Kidney (tissue), 14 donors: Measurements from ENCODE around the gene IPO4. TPM values are rescaled to one million over a fixed set of nuclear protein-coding genes. Genes with fewer than 3 reads are reported as not detected.

ENCODE experiments used
- DNase-seq, 5 donors: peaks; one replicate each; pipeline ENCODE4 v3.0.0-alpha.2; 2013 to 2020
- FAIRE-seq: peaks from 2 replicates; lab custom pipeline; 2012; peaks lifted over from hg19 to GRCh38; lab: Jason Lieb, UNC
- H3K27ac ChIP-seq, 2 donors: one replicate each; pipeline ENCODE4 v1.7.0; 2013; ENCODE audit warnings: low read depth in 2 of 2, low read length in 2 of 2, inconsistent platforms in 1 of 2
- H3K27me3 ChIP-seq: one replicate; pipeline ENCODE4 v1.7.1; 2013; ENCODE audit warnings: low read length, inconsistent platforms; ENCODE audit not compliant: control insufficient read depth, insufficient read depth
- H3K36me3 ChIP-seq, 3 donors: one replicate each; pipeline versions ENCODE4 v1.7.0 to v1.7.1; 2013; ENCODE audit warnings: low read length in 3 of 3, control low read depth in 1 of 3, inconsistent platforms in 1 of 3; ENCODE audit not compliant: insufficient read depth in 3 of 3, control insufficient read depth in 2 of 3
- H3K4me1 ChIP-seq, 3 donors: one replicate each; pipeline versions ENCODE4 v1.7.0 to v1.7.1; 2013; ENCODE audit warnings: low read length in 3 of 3, inconsistent platforms in 1 of 3, low read depth in 1 of 3; ENCODE audit not compliant: control insufficient read depth in 2 of 3, insufficient read depth in 2 of 3
- H3K4me3 ChIP-seq, 3 donors: one replicate each; pipeline versions ENCODE4 v1.7.0 to v1.8.1; 2013; ENCODE audit warnings: low read length in 3 of 3, control low read depth in 1 of 3, inconsistent platforms in 1 of 3
- H3K9ac ChIP-seq, 3 donors: one replicate each; pipeline versions ENCODE4 v1.7.0 to v1.7.1; 2013; ENCODE audit warnings: low read length in 3 of 3, control low read depth in 1 of 3, inconsistent platforms in 1 of 3
- H3K9me3 ChIP-seq, 3 donors: one replicate each; pipeline versions ENCODE4 v1.7.0 to v1.7.1; 2013; ENCODE audit warnings: low read length in 3 of 3, control low read depth in 1 of 3, inconsistent platforms in 1 of 3; ENCODE audit not compliant: control insufficient read depth in 2 of 3, insufficient read depth in 1 of 3
- intact Hi-C: fragments of 100-400 bp; cut with DNase I; formaldehyde crosslinking; loops from one replicate; pipeline ENCODE4 v1.11.1; 2022
- polyA plus RNA-seq: library from polyadenylated mRNA; stranded (reverse); fragments of 350-450 nt; fragmentation: Illumina TruSeq; extraction: RNeasy Lipid Tissue Mini Kit (QIAGEN cat#74804); gene quantifications from one replicate; pipeline ENCODE4 v1.2.3, GENCODE V29; 2014; ENCODE audit warnings: low read depth, low replicate concordance; ENCODE audit not compliant: insufficient read depth
- total RNA-seq: library from RNA; stranded (reverse); fragmentation: NEBNext Ultra II Directional; extraction: Animal tissue kit (Norgen Biotek cat#: 25700); gene quantifications from one replicate; pipeline ENCODE4 v1.2.1, GENCODE V29; 2021
- TF ChIP-seq, protein P1 (sequence below): IDR thresholded peaks from 3 replicates; pipeline ENCODE4 v1.5.1; 2012; ENCODE audit warnings: mild to moderate bottlenecking, moderate library complexity, borderline replicate concordance; ENCODE audit not compliant: insufficient read depth; ENCODE audit errors: extremely low read depth
- donor health status: control.
- donor health status: control.
- donor health status: control.
- donor health status: control.
- donor health status: control.
- donor health status: DM: yes; HTN: yes; CAD: no.
- donor health status: Normal renal cell carcinoma (clear cell type).

The IPO4 gene
- total and polyA plus RNA-seq, 2 donors from 2014 or later: 22.2 to 49.5 TPM

DNA sequence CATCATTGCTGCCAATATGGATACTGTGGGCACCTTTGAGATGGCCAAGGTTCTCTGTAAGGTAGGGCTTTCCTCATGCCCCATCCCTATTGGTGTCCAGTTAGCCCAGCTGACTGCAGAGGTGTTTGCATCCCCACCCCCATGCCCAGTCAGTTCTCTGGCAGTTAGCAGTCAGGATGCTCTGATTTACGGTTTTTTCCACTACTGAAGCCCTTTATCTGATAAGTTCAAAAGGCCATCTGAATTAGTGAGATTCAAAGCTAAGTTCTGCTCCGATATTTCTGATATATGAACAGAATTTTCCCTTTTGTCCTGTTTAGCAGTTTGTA lies 44.9 kb upstream of the IPO4 start:
- Histone ChIP-seq H3K27me3 (no peaks in the 10 kb centered on the region), H3K9ac (peak overlapping the region; percentile 84 to 94 (median 92)), H3K4me1 (peaks cover 0 to 25% (median 13%) of the 10 kb centered on the region in 3 donors), H3K9me3 (no peaks in the 10 kb centered on the region), H3K36me3 (peaks cover 8 to 25% (median 21%) of the 10 kb centered on the region in 3 donors), H3K4me3 (peak overlapping the region; percentile 86 to 96 (median 96)), H3K27ac (no peak overlapping the region)
- intact Hi-C loops: no loop called here
- DNase-seq: no peak
- FAIRE-seq: no peak
- TF ChIP-seq, protein P1, sequence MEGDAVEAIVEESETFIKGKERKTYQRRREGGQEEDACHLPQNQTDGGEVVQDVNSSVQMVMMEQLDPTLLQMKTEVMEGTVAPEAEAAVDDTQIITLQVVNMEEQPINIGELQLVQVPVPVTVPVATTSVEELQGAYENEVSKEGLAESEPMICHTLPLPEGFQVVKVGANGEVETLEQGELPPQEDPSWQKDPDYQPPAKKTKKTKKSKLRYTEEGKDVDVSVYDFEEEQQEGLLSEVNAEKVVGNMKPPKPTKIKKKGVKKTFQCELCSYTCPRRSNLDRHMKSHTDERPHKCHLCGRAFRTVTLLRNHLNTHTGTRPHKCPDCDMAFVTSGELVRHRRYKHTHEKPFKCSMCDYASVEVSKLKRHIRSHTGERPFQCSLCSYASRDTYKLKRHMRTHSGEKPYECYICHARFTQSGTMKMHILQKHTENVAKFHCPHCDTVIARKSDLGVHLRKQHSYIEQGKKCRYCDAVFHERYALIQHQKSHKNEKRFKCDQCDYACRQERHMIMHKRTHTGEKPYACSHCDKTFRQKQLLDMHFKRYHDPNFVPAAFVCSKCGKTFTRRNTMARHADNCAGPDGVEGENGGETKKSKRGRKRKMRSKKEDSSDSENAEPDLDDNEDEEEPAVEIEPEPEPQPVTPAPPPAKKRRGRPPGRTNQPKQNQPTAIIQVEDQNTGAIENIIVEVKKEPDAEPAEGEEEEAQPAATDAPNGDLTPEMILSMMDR: no peak

- Histone ChIP-seq H3K27ac (peak within 1 kb of the TSS; percentile 89 to 94), H3K36me3 (peaks cover 8 to 19% (median 16%) of the 10 kb centered on the region in 3 donors), H3K9ac (peak within 1 kb of the TSS; percentile 92 to 96 (median 94)), H3K4me3 (peak within 1 kb of the TSS; percentile 86 to 96 (median 96)), H3K4me1 (peaks cover 0 to 25% (median 13%) of the 10 kb centered on the region in 3 donors), H3K9me3 (no peaks in the 10 kb centered on the region), H3K27me3 (no peaks in the 10 kb centered on the region)
- DNase-seq: no peak
- TF ChIP-seq, protein P1: no peak
- FAIRE-seq: no peak
- intact Hi-C loops: no loop called here
Measured at GRCh38 chr14:24232645-24233537, 44.3 kb upstream of the IPO4 start, which contains the start of gene GMPR2. TSS of gene GMPR2 (plus strand) at chr14:24232929. CDS start at chr14:24233254, 325 bp downstream.

DNA sequence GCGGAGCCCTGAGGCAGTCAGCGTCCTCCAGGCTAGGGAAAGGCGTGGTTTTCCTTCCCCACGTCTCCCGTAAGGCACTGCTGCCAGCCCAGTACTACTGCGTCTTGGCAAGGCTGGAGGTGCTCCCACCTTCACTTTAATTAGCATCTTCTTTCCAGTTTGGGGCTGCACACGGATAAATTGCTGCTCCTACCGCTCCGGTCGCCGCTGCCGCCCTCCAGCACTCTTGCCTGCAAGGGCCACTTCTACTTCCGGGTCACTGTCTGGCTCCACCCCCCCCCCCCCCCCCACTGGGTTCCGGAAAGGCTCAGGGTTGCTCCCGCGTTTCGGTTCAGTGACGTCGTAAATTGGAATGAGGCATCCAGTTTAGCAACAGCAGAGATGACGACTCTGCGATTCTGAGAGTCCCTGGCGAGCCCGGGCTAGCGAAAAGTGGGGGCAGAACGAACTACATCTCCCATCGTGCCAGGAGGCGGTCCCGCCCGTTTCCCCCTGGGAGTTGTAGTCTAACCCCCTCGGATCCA lies 43.6 kb upstream of the IPO4 start, which contains the start of gene NEDD8:
Gene NEDD8 (minus strand): TSS at position 247 of the 524 bp plus-strand sequence. CDS start 100 bp downstream, at position 147.
- DNase-seq (peak; percentile 91 to 98 (median 95)), FAIRE-seq (no peak)
- TF ChIP-seq, protein P1: no peak
- peak within 1 kb of the TSS; percentile 92 to 96 (median 94) for H3K9ac ChIP-seq
- H3K4me1 ChIP-seq: peaks cover 0 to 25% (median 13%) of the 10 kb centered on the region in 3 donors
- peak within 1 kb of the TSS; percentile 89 to 94 for H3K27ac ChIP-seq
- no peaks in the 10 kb centered on the region for H3K27me3 ChIP-seq
- intact Hi-C loops: no loop called here
- no peaks in the 10 kb centered on the region for H3K9me3 ChIP-seq
- H3K36me3 ChIP-seq: peaks cover 8 to 16% (median 13%) of the 10 kb centered on the region in 3 donors
- H3K4me3 ChIP-seq: peak within 1 kb of the TSS; percentile 86 to 96 (median 96)
